GM12878 (cell line): ENCODE measurements around the gene PIK3C3.
"Not testable (repeated sequence)": the region's sequence is repeated elsewhere in the genome, so short reads cannot be mapped to it uniquely, and the experiment has no call there.

Experiments
- ESRRA ChIP-seq: IDR thresholded peaks from 2 replicates; pipeline ENCODE4 v1.6.1; 2012; ENCODE audit warnings: mild to moderate bottlenecking, low read length, improper control_type of control experiment
- EZH2 ChIP-seq: IDR thresholded peaks from 2 replicates; pipeline ENCODE4 v1.6.1; 2012; ENCODE audit warnings: low read depth, mild to moderate bottlenecking, control low read depth, inconsistent platforms, low read length, borderline replicate concordance; ENCODE audit not compliant: control insufficient read depth
- MEF2A ChIP-seq: IDR thresholded peaks from 2 replicates; pipeline ENCODE4 v1.6.1; 2011; ENCODE audit warnings: low read depth, mild to moderate bottlenecking, low read length, moderate library complexity; ENCODE audit not compliant: insufficient read depth
- MYC ChIP-seq: IDR thresholded peaks from 2 replicates; pipeline ENCODE4 v1.6.1; 2011; ENCODE audit warnings: mild to moderate bottlenecking, low read length, moderate library complexity, inconsistent platforms; ENCODE audit not compliant: insufficient read depth, insufficient replicate concordance, insufficient read length, severe bottlenecking
- NFYB ChIP-seq: IDR thresholded peaks from 2 replicates; pipeline ENCODE4 v1.6.1; 2011; ENCODE audit warnings: low read depth, mild to moderate bottlenecking, low read length, improper control_type of control experiment, moderate library complexity; ENCODE audit not compliant: insufficient read depth
- TF ChIP-seq, protein P1 (sequence below), 3 experiments: IDR thresholded peaks in 2 of 3; conservative IDR thresholded peaks in 1 of 3; 2 replicates each; pipeline ENCODE4 v1.5.1; 2011; ENCODE audit warnings: low read depth in 3 of 3, low read length in 3 of 3, mild to moderate bottlenecking in 3 of 3, control low read depth in 2 of 3, moderate library complexity in 2 of 3, inconsistent platforms in 1 of 3, mixed read lengths in 1 of 3; ENCODE audit not compliant: control insufficient read depth in 2 of 3, insufficient read depth in 1 of 3; ENCODE audit errors: extremely low read depth in 1 of 3
- TF ChIP-seq, protein P2 (sequence below): IDR thresholded peaks from 2 replicates; pipeline ENCODE4 v1.6.1; 2012; ENCODE audit warnings: mild to moderate bottlenecking, low read depth, low read length

DNA sequence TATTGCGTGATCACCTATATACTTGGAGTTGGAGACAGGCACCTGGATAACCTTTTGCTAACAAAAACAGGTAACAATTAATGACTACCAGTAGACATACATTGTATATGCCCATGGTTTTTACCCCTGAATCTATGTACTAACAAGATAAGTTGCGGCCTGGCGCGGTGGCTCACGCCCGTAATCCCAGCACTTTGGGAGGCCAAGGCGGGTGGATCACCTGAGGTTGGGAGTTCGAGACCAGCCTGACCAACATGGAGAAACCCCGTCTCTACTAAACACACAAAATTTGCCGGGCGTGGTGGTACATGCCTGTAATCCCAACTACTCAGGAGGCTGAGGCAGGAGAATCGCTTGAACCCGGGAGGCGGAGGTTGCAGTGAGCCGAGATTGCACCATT, 94.5 kb downstream of the PIK3C3 start:
- not testable (repeated sequence) for TF ChIP-seq MYC, ESRRA, EZH2, MEF2A, NFYB
- TF ChIP-seq, protein P1, sequence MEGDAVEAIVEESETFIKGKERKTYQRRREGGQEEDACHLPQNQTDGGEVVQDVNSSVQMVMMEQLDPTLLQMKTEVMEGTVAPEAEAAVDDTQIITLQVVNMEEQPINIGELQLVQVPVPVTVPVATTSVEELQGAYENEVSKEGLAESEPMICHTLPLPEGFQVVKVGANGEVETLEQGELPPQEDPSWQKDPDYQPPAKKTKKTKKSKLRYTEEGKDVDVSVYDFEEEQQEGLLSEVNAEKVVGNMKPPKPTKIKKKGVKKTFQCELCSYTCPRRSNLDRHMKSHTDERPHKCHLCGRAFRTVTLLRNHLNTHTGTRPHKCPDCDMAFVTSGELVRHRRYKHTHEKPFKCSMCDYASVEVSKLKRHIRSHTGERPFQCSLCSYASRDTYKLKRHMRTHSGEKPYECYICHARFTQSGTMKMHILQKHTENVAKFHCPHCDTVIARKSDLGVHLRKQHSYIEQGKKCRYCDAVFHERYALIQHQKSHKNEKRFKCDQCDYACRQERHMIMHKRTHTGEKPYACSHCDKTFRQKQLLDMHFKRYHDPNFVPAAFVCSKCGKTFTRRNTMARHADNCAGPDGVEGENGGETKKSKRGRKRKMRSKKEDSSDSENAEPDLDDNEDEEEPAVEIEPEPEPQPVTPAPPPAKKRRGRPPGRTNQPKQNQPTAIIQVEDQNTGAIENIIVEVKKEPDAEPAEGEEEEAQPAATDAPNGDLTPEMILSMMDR (IDR thresholded peaks at IDR 0.05 in 2 of 3, conservative IDR thresholded peaks at IDR 0.05 in 1 of 3; ENCODE audit: control insufficient read depth in 2 of 3, extremely low read depth in 1 of 3, insufficient read depth in 1 of 3, low read depth in 3 of 3, low read length in 3 of 3) = not testable (repeated sequence)
- TF ChIP-seq, protein P2, sequence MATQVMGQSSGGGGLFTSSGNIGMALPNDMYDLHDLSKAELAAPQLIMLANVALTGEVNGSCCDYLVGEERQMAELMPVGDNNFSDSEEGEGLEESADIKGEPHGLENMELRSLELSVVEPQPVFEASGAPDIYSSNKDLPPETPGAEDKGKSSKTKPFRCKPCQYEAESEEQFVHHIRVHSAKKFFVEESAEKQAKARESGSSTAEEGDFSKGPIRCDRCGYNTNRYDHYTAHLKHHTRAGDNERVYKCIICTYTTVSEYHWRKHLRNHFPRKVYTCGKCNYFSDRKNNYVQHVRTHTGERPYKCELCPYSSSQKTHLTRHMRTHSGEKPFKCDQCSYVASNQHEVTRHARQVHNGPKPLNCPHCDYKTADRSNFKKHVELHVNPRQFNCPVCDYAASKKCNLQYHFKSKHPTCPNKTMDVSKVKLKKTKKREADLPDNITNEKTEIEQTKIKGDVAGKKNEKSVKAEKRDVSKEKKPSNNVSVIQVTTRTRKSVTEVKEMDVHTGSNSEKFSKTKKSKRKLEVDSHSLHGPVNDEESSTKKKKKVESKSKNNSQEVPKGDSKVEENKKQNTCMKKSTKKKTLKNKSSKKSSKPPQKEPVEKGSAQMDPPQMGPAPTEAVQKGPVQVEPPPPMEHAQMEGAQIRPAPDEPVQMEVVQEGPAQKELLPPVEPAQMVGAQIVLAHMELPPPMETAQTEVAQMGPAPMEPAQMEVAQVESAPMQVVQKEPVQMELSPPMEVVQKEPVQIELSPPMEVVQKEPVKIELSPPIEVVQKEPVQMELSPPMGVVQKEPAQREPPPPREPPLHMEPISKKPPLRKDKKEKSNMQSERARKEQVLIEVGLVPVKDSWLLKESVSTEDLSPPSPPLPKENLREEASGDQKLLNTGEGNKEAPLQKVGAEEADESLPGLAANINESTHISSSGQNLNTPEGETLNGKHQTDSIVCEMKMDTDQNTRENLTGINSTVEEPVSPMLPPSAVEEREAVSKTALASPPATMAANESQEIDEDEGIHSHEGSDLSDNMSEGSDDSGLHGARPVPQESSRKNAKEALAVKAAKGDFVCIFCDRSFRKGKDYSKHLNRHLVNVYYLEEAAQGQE = not testable (repeated sequence)
